Measurements from ENCODE around the gene SPSB1. TPM values are rescaled to one million over a fixed set of nuclear protein-coding genes. Genes with fewer than 3 reads are reported as not detected.

The SPSB1 gene
- total RNA-seq, 4 donors from 2014 or later = 69.3 to 168 (median 94.1) TPM

- peak overlapping the region; percentile 51 to 93 (median 79) for H3K27ac ChIP-seq
- no peaks in the 10 kb centered on the region for H3K9me3 ChIP-seq
- H3K4me1 ChIP-seq = peaks cover 0 to 50% (median 0%) of the 10 kb centered on the region in 4 donors
- no peak overlapping the region for H3K4me3 ChIP-seq
- DNase-seq = peak in 1 of 3 donors; percentile 73
- no peaks in the 10 kb centered on the region for H3K27me3 ChIP-seq
- H3K36me3 ChIP-seq = no peaks in the 10 kb centered on the region
- TF ChIP-seq CTCF (IDR thresholded peaks at IDR 0.05) (no peak), POLR2A (IDR thresholded peaks at IDR 0.05) (no peak)
These were observed 84.2 kb downstream of the SPSB1 start for GRCh38 chr1:9376886-9377333.

DNA sequence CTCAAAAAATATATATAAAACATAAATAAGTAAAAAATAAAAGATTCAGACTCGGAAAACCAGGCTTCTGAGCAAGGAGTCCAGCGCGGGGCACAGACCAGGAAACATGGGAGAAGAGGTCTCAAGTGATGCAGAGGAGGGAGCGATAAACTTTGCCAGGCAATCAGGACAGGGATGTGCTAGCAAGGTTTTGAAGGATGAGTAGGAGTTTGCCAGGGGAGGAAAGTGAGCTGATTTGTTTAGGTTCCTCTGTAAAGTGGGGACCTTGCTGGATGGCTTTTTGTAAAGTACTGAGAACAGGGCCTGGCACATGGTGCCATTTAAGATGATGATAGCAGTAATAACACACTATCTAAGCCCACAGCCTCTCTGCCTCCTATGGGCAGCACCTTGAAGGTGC is 86.1 kb downstream of the SPSB1 start:
- Histone ChIP-seq H3K4me1 (peaks cover 0 to 34% (median 0%) of the 10 kb centered on the region in 4 donors), H3K27ac (peak overlapping the region in 2 of 4 donors; percentile 19 to 60), H3K27me3 (no peaks in the 10 kb centered on the region), H3K9me3 (no peaks in the 10 kb centered on the region), H3K4me3 (no peak overlapping the region), H3K36me3 (no peaks in the 10 kb centered on the region)
- TF ChIP-seq POLR2A (IDR thresholded peaks at IDR 0.05) (no peak), CTCF (IDR thresholded peaks at IDR 0.05) (peak in 1 of 6 experiments; percentile 7)
- DNase-seq = no peak

GRCh38 chr1:9380711-9381110 is 88.0 kb downstream of the SPSB1 start:
- H3K27ac ChIP-seq = no peak overlapping the region
- H3K27me3 ChIP-seq = no peaks in the 10 kb centered on the region
- no peak overlapping the region for H3K4me3 ChIP-seq
- no peak for DNase-seq
- H3K4me1 ChIP-seq = peaks cover 0 to 37% (median 4%) of the 10 kb centered on the region in 4 donors
- H3K36me3 ChIP-seq = no peaks in the 10 kb centered on the region
- H3K9me3 ChIP-seq = no peaks in the 10 kb centered on the region
- no peak for TF ChIP-seq POLR2A (IDR thresholded peaks at IDR 0.05)
- TF ChIP-seq CTCF (IDR thresholded peaks at IDR 0.05) = no peak

GRCh38 chr1:9382643-9383491 is 90.2 kb downstream of the SPSB1 start:
- DNase-seq = no peak
- TF ChIP-seq POLR2A (IDR thresholded peaks at IDR 0.05) (no peak), CTCF (IDR thresholded peaks at IDR 0.05) (no peak)
- Histone ChIP-seq H3K27ac (no peak overlapping the region), H3K27me3 (no peaks in the 10 kb centered on the region), H3K36me3 (no peaks in the 10 kb centered on the region), H3K4me1 (peaks cover 0 to 18% (median 4%) of the 10 kb centered on the region in 4 donors), H3K9me3 (no peaks in the 10 kb centered on the region), H3K4me3 (no peak overlapping the region)

DNA sequence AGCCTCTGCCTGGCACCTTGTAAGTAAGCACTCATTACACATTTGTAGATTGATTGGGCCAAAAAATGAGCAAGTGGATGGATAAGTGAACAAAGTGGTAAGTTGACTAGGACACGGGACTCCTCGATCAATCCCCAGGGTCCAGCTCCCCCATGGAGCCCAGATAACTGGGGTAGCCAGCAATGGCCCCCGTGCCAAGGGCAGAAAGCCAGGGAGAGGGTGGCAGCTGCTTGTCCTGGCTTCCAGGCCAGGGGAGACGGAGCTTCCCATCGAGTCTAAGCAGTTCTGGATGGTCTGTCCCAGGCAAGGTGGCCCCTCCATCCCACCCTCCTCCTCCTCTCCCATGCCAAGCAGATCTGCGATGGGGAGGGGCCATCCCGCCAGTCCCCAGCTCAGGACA is 91.4 kb downstream of the SPSB1 start:
- peak overlapping the region in 2 of 4 donors; percentile 47 to 81 for H3K27ac ChIP-seq

More for the DNA sequence above, 91.4 kb downstream of the SPSB1 start:
- H3K9me3 ChIP-seq = no peaks in the 10 kb centered on the region
- no peak for DNase-seq
- no peaks in the 10 kb centered on the region for H3K27me3 ChIP-seq
- H3K36me3 ChIP-seq = no peaks in the 10 kb centered on the region
- H3K4me1 ChIP-seq = peaks cover 0 to 21% (median 4%) of the 10 kb centered on the region in 4 donors
- H3K4me3 ChIP-seq = no peak overlapping the region
- TF ChIP-seq CTCF (IDR thresholded peaks at IDR 0.05) = no peak
- no peak for TF ChIP-seq POLR2A (IDR thresholded peaks at IDR 0.05)

Measured in Peyer's patch (tissue), 4 donors.